IMR-90 (cell line): ENCODE results near the gene MRPL23. TPM values are rescaled to one million over a fixed set of nuclear protein-coding genes. Genes with fewer than 3 reads are reported as not detected.

ENCODE experiments used
- ATAC-seq: fragments of 200-7000 bp; cut with Tn5 transposase; 2 replicates; pipeline ENCODE4 v1.9.1; 2020; ENCODE audit warnings: low read depth, mild to moderate bottlenecking, moderate library complexity
- BruUV-seq: library from RNA; stranded (reverse); fragments of 400-500 nt; replicated peaks from 2 replicates; lab custom pipeline; 2021; lab: Mats Ljungman, UMichigan
- CTCF ChIA-PET: fragments of 300-600 bp; formaldehyde crosslinking; extraction: SDS; loops from one replicate; lab custom pipeline; 2021; ENCODE audit warnings: antibody characterized with exemption; lab: Yijun Ruan, JAX
- POLR2A ChIA-PET: fragments of 300-600 bp; sonication (Branson Sonifier 250); formaldehyde crosslinking; loops from one replicate; lab custom pipeline; 2022; ENCODE audit warnings: antibody characterized with exemption; ENCODE audit not compliant: unreplicated experiment; lab: Charles Lee
- DNase-seq: peaks from one replicate; pipeline ENCODE4 v3.0.0; 2013
- H2AFZ ChIP-seq: replicated peaks from 2 replicates; pipeline ENCODE3; 2013; ENCODE audit warnings: low read length, mild to moderate bottlenecking; ENCODE audit not compliant: poor library complexity
- H2AK5ac ChIP-seq: 2 replicates; pipeline ENCODE4 v1.6.1; 2013; ENCODE audit warnings: low read depth, low read length, inconsistent platforms
- H2AK9ac ChIP-seq: replicated peaks from 2 replicates; pipeline ENCODE3; 2013; ENCODE audit warnings: mild to moderate bottlenecking, low read depth, low read length, moderate library complexity; ENCODE audit not compliant: poor library complexity
- H2BK120ac ChIP-seq: 2 replicates; pipeline ENCODE4 v1.6.1; 2013; ENCODE audit warnings: low read depth, low read length, inconsistent platforms
- H2BK15ac ChIP-seq: 3 replicates; pipeline ENCODE4 v1.6.1; 2013; ENCODE audit warnings: low read depth, low read length, inconsistent platforms
- H2BK20ac ChIP-seq: 2 replicates; pipeline ENCODE4 v1.6.1; 2013; ENCODE audit warnings: low read depth, mild to moderate bottlenecking, inconsistent platforms, low read length, moderate library complexity
- H2BK5ac ChIP-seq: 2 replicates; pipeline ENCODE4 v1.6.1; 2013; ENCODE audit warnings: mild to moderate bottlenecking, low read depth, low read length, inconsistent platforms; ENCODE audit not compliant: poor library complexity, severe bottlenecking
- H3K14ac ChIP-seq: replicated peaks from 2 replicates; pipeline ENCODE4 v1.6.1; 2013; ENCODE audit warnings: low read depth, low read length, inconsistent platforms
- H3K18ac ChIP-seq: 2 replicates; pipeline ENCODE4 v1.6.1; 2013; ENCODE audit warnings: low read depth, low read length, control low read depth
- H3K23ac ChIP-seq: 2 replicates; pipeline ENCODE4 v1.6.1; 2013; ENCODE audit warnings: low read depth, low read length, inconsistent platforms
- H3K27ac ChIP-seq: 2 replicates; pipeline ENCODE4 v1.5.1; 2013; ENCODE audit warnings: mild to moderate bottlenecking, control low read depth, low read length; ENCODE audit not compliant: insufficient read depth
- H3K27me3 ChIP-seq: 2 replicates; pipeline ENCODE4 v1.6.1; 2013; ENCODE audit warnings: low read length; ENCODE audit not compliant: control insufficient read depth, insufficient read depth
- H3K36me3 ChIP-seq: 2 replicates; pipeline ENCODE4 v1.6.1; 2013; ENCODE audit warnings: low read length, mixed read lengths; ENCODE audit not compliant: control insufficient read depth, insufficient read depth
- H3K4ac ChIP-seq: 2 replicates; pipeline ENCODE4 v1.6.1; 2013; ENCODE audit warnings: low read depth, low read length, inconsistent platforms
- H3K4me1 ChIP-seq: 2 replicates; pipeline ENCODE4 v1.6.1; 2013; ENCODE audit warnings: low read length, mixed read lengths; ENCODE audit not compliant: control insufficient read depth, insufficient read depth
- H3K4me2 ChIP-seq: 2 replicates; pipeline ENCODE4 v1.6.1; 2013; ENCODE audit warnings: low read depth, mild to moderate bottlenecking, control low read depth, low read length, moderate library complexity
- H3K4me3 ChIP-seq: 2 replicates; pipeline ENCODE4 v1.5.1; 2013; ENCODE audit warnings: low read depth, mild to moderate bottlenecking, control low read depth, low read length, moderate library complexity; ENCODE audit not compliant: insufficient read depth
- H3K56ac ChIP-seq: 2 replicates; pipeline ENCODE4 v1.6.1; 2013; ENCODE audit warnings: low read length, inconsistent platforms; ENCODE audit not compliant: insufficient read depth; ENCODE audit errors: extremely low read depth
- H3K79me1 ChIP-seq, 2 experiments: 2 replicates each; pipeline ENCODE4 v1.6.1; 2013; ENCODE audit warnings: low read length in 2 of 2, inconsistent platforms in 1 of 2, low read depth in 1 of 2
- H3K9ac ChIP-seq: 2 replicates; pipeline ENCODE4 v1.6.1; 2013; ENCODE audit warnings: low read depth, low read length, control low read depth
- H3K9me1 ChIP-seq: 2 replicates; pipeline ENCODE4 v1.6.1; 2013; ENCODE audit warnings: low read length, inconsistent platforms; ENCODE audit not compliant: insufficient read depth
- H3K9me3 ChIP-seq: 2 replicates; pipeline ENCODE4 v1.6.1; 2013; ENCODE audit warnings: low read length; ENCODE audit not compliant: control insufficient read depth, insufficient read depth
- H4K20me1 ChIP-seq: 2 replicates; pipeline ENCODE4 v1.6.1; 2013; ENCODE audit warnings: low read length, inconsistent platforms; ENCODE audit not compliant: insufficient read depth
- H4K5ac ChIP-seq: 2 replicates; pipeline ENCODE4 v1.6.1; 2013; ENCODE audit warnings: mild to moderate bottlenecking, low read depth, low read length, control low read depth
- H4K8ac ChIP-seq, 2 experiments: 2 replicates each; pipeline ENCODE4 v1.6.1; 2013; ENCODE audit warnings: low read depth in 2 of 2, low read length in 2 of 2, control low read depth in 1 of 2, inconsistent platforms in 1 of 2
- H4K91ac ChIP-seq: 2 replicates; pipeline ENCODE4 v1.6.1; 2013; ENCODE audit warnings: low read depth, low read length, inconsistent platforms; ENCODE audit not compliant: insufficient read depth
- MAFK ChIP-seq: IDR thresholded peaks from 2 replicates; pipeline ENCODE4 v1.6.1; 2012; ENCODE audit warnings: low read depth, low read length, improper control_type of control experiment
- MXI1 ChIP-seq: IDR thresholded peaks from 2 replicates; pipeline ENCODE4 v1.6.1; 2012; ENCODE audit warnings: low read depth, mild to moderate bottlenecking, low read length, moderate library complexity, borderline replicate concordance
- POLR2A ChIP-seq: IDR thresholded peaks from 2 replicates; pipeline ENCODE4 v1.6.1; 2012; ENCODE audit warnings: mild to moderate bottlenecking, low read depth, low read length
- RAD21 ChIP-seq: IDR thresholded peaks from 2 replicates; pipeline ENCODE4 v1.6.1; 2012; ENCODE audit warnings: low read length, improper control_type of control experiment
- SMC3 ChIP-seq: fragments of 150-350 bp; IDR thresholded peaks from 2 replicates; pipeline ENCODE4 v1.6.1; 2016; ENCODE audit warnings: low read depth, mild to moderate bottlenecking, antibody characterized with exemption, low read length, moderate library complexity
- WGBS, 2 experiments: methylation state at CpG; one replicate each; pipeline versions ENCODE4 v1.1.5 to v1.1.7; 2013; ENCODE audit warnings: missing lambda C conversion rate in 2 of 2; ENCODE audit not compliant: insufficient read length in 1 of 2; ENCODE audit errors: extremely low coverage in 2 of 2; 5-methylcytosine and 5-hydroxymethylcytosine counted together
- dilution Hi-C: fragments of 300-500 bp; cut with HindIII; formaldehyde crosslinking; loops from one replicate; pipeline ENCODE4 v1.14.3; 2018; ENCODE audit warnings: low sequenced_read_pairs; ENCODE audit not compliant: unreplicated experiment
- in situ Hi-C: fragments of 300-500 bp; cut with MboI; formaldehyde crosslinking; loops from 3 replicates; pipeline ENCODE4 v1.14.3; 2019; ENCODE audit warnings: low sequenced_read_pairs, inconsistent platforms, mixed read lengths
- intact Hi-C: fragments of 100-400 bp; cut with micrococcal nuclease; formaldehyde crosslinking; loops from 2 replicates; pipeline ENCODE4 v1.10.0; 2022
- polyA plus RNA-seq, 3 experiments: library from polyadenylated mRNA; depleted of rRNA; stranded (reverse); fragments of >200 nt; gene quantifications; 2 replicates each; pipeline ENCODE4 v1.2.3, GENCODE V29; 2012; ENCODE audit warnings: low replicate concordance in 1 of 3
- total RNA-seq: library from RNA; depleted of rRNA; stranded (reverse); fragments of >200 nt; gene quantifications from 2 replicates; pipeline ENCODE4 v1.2.3, GENCODE V29; 2012
- TF ChIP-seq, protein P1 (sequence below): fragments of 150-350 bp; IDR thresholded peaks from 2 replicates; pipeline ENCODE4 v1.6.1; 2017; ENCODE audit warnings: mild to moderate bottlenecking, antibody characterized with exemption, low read length, low read depth

Gene MRPL23
- total and polyA plus RNA-seq, 2 of the 4 experiments (the other 2 are of a cell fraction) = 68.4 to 114 TPM

GRCh38 chr11:1935156-1936071 lies 11.7 kb upstream of the MRPL23 start (continued):
- no peak for TF ChIP-seq MXI1
- no peak for TF ChIP-seq POLR2A

- dilution Hi-C loops = no loop called here
- Histone ChIP-seq H4K8ac (no peak overlapping the region), H3K23ac (no peak overlapping the region), H2BK120ac (no peak overlapping the region), H3K4me1 (no peaks in the 10 kb centered on the region), H2BK20ac (no peak overlapping the region), H2AFZ (no peak overlapping the region), H3K9me3 (no peaks in the 10 kb centered on the region), H3K9me1 (no peaks in the 10 kb centered on the region), H3K36me3 (no peaks in the 10 kb centered on the region), H4K5ac (no peak overlapping the region), H4K91ac (no peak overlapping the region), H2BK15ac (no peak overlapping the region), H3K4ac (no peak overlapping the region), H3K56ac (no peak overlapping the region), H3K79me1 (no peaks in the 10 kb centered on the region), H3K27me3 (peaks cover 13% of the 10 kb centered on the region; the same call in 1 of the 2 replicates), H2BK5ac (no peak overlapping the region), H2AK9ac (no peak overlapping the region), H3K9ac (no peak overlapping the region), H3K27ac (no peak overlapping the region), H3K14ac (no peak overlapping the region), H3K4me2 (no peak overlapping the region), H4K20me1 (no peaks in the 10 kb centered on the region), H2AK5ac (no peak overlapping the region), H3K4me3 (no peak overlapping the region), H3K18ac (no peak overlapping the region)
- ChIA-PET CTCF (no interaction called here), POLR2A (no interaction called here)
- ATAC-seq = no peak
- BruUV-seq = no TSS peak
- 83% methylated on average over 20 of the region's 34 CpGs; no CpG with 5 or more reads in 1 of the 2 experiments for WGBS, 2 experiments
- intact Hi-C loops = no loop called here
- TF ChIP-seq MAFK (no peak), SMC3 (no peak), RAD21 (no peak)
- TF ChIP-seq, protein P1, sequence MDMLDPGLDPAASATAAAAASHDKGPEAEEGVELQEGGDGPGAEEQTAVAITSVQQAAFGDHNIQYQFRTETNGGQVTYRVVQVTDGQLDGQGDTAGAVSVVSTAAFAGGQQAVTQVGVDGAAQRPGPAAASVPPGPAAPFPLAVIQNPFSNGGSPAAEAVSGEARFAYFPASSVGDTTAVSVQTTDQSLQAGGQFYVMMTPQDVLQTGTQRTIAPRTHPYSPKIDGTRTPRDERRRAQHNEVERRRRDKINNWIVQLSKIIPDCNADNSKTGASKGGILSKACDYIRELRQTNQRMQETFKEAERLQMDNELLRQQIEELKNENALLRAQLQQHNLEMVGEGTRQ = no peak
- DNase-seq = no peak
- in situ Hi-C loops = no loop called here
These were observed 10.9 kb upstream of the MRPL23 start for GRCh38 chr11:1936072-1936780.
